HL-60/S4 treated with retinoic acid at 250 ng/mL for 4 days and 3 days (cell line): ENCODE measurements around the gene AFF1.
"Not testable (repeated sequence)": the region's sequence is repeated elsewhere in the genome, so short reads cannot be mapped to it uniquely, and the experiment has no call there.

Experiments used
- in situ Hi-C: fragments of 300-500 bp; cut with MboI; formaldehyde crosslinking; loops from 2 replicates; pipeline ENCODE4 v1.7.0; 2022; ENCODE audit warnings: low sequenced_read_pairs

The AFF1 gene

DNA sequence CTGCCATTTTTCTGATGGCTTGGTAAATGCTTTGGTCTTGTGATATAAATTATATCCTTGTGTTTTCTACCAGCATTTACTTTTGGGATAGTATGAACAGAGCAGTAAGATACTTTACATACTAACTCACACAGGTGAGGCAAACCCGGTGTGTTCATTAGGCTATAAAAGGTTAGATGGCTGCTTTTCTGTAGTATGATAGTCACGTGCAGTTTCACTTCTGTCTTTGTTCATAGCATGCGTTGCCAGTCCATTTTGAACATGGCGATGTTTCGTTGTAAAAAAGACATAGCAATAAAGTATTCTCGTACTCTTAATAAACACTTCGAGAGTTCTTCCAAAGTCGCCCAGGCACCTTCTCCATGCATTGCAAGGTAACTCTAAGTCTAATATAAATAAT lies 197.2 kb downstream of the AFF1 start:
- in situ Hi-C loops = no loop called here

DNA sequence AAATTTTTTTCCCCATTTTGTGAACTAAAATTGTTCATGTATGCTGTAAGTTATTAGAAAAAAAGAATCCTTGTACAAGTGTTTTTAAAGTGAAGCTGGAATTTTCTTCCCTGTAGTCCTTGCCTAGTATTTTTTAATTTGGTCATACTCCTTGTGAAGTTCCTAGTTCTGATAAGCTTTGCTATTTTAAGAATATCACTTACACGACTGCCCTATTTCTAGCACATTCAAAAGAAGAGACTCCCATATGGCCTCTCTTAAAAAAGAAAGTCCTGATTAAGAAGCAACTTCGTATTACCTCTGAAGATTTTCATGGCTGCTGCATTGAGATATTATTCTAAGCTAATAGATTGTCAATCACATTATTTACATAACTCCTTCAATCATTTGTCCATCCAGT lies 198.4 kb downstream of the AFF1 start:
- in situ Hi-C loops = no loop called here

GRCh38 chr4:87134122-87134521 lies 199.3 kb downstream of the AFF1 start:
- in situ Hi-C loops = no loop called here

- in situ Hi-C loops = no loop called here
Measured at GRCh38 chr4:87141428-87141827, 206.6 kb downstream of the AFF1 start.

DNA sequence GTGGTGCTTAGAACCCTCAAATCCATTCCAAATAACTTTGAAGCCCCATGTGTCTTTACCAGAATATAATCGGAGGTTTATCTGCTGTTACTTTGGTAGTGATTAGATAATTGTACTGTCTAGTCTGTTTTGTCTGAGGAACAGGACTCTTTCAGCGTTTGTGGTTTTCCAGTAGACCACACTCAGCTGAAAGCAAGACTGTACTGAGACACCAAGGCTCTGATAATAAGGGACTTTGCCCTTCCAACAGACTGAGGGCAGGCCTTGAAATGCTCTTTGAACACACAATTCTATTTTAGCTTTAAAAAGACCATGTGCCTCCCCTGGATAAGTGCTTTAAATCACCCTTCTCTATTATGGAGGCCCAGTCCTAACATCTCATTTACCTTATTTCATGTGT lies 209.5 kb downstream of the AFF1 start:
- in situ Hi-C loops = no loop called here

DNA sequence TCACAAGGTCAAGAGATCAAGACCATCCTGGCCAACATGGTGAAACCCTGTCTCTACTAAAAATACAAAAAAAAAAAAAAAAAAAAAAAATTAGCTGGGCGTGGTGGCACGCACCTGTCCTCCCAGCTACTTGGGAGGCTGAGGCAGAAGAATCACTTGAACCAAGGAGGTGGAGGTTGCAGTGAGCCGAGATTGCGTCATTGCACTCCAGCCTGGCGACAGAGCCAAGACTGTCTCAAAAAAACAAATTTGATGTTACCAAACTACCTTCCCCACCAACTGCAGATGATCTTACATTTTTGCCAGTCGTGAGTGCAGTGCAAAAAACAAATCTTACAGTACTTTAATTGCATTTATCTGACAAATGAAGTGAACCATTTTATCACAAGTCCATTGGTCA lies 211.1 kb downstream of the AFF1 start:
- in situ Hi-C loops = not testable (repeated sequence)

DNA sequence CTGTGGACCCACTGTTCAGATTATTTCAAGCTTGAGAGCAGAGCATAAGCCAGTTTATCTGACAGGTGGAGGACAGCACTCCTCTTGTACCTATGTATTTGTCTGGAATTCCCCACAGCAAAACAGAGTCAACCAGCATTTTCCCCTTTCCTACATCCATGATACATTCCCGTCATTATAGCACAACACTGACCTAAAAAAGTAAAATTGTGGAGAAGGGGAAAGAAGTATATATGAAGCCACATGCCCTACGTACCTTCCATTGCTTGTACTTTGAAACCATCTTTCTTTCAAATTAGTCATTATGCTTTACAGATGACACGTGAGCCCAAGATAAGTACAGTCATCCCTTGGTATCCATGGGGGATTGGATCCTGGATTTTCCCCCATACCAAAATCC lies 212.3 kb downstream of the AFF1 start:
- in situ Hi-C loops = no loop called here

DNA sequence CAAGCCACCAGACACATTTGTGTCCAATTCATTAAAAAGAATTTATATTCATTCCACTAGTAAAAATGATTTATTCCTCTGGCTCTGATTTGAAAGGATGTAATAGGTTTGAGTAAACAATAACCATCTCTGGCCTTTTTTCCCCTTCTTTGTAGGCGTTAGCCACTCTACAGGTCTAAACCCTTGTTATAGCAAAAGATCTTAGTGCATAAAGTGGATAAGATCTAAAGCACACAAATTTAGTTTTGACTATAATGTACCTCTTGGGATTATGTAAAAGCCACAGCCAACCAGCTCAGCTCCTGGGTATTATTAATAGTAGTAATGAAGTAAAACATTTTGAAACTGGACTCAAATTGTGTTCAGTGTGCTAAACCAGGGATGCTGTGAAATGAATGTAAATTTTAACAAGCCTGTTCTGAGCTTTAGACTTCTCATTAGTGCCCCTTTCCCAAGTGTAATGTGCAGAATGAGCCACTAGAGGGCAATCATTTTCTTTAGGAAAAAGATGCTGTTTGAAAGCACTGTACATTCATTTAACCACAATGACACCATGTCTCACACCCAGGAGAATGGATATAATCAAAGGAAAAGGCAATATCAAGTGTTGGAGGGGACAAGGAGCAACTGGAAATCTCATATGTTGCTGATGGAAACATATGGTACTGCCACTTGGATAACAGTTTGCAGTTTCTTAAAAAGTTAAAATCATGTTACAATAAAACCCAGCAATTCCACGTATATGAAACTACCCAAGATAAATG lies 215.9 kb downstream of the AFF1 start:
- in situ Hi-C loops = loop anchor here (10.0 to 25.0 kb wide), 2 partner anchors 84 to 312 kb away; no protein-coding TSS in a partner anchor

DNA sequence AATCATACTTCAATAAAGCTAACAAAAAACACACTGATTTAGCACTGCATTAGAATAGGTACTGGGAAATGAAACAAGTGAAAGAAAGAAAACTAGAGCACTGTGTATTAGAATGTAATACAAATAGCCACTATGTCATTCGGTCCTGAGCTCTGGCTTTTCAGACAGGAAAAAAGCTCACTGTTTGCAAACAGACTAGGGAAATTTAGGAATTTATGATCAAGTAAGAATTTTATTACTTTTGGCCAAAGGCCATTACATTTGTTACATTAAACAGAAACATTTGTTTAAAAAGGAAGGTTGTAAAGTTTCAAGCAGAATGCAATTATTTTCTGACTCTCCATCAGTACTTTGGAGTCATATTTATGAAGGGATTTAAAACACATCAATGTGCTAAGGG lies 216.9 kb downstream of the AFF1 start:
- in situ Hi-C loops = loop anchor here (10.0 to 25.0 kb wide), 2 partner anchors 83 to 311 kb away; no protein-coding TSS in a partner anchor

GRCh38 chr4:87152310-87153041 lies 217.7 kb downstream of the AFF1 start:
- in situ Hi-C loops = loop anchor here (10.0 to 25.0 kb wide), 2 partner anchors 82 to 310 kb away; no protein-coding TSS in a partner anchor

DNA sequence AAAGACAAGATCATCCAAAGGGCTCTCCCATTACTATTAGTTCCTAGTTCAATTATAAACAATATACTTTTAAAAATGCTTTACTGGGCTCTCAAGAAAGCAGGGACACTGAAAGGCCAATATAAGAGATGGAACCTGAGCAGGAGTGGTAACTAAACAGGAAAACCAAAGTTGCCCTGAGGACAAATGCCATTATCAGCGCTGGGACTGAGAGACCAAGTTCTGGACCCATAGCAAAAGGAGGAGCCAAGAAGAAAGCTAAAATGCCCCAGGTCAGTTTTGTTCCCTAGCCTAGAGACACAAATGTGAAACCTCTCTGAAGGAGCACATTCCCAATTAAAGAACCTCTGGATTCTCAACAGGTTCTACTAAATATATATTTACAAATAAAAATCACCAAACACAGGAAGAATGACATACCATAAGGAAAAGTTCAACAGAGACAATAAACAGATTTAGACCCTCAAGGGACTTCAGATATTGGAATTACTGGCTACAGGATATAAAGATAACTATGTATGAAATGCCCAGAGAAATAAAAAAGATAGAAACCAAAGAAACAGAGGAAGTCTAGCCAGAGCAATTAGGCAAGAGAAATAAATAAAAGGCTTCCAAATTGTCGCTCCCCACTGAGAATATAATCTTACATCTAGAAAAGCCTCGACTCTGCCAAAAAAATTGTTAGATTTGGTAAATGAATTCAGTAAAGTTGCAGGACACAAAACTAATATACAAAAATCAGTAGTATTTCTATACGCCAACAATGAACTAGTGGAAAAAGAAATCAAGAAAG lies 218.5 kb downstream of the AFF1 start:
- in situ Hi-C loops = loop anchor here (10.0 to 25.0 kb wide), 2 partner anchors 82 to 309 kb away; no protein-coding TSS in a partner anchor

- in situ Hi-C loops = loop anchor here (25.0 kb wide), 1 partner anchor 296 kb away; no protein-coding TSS in a partner anchor
Measured at GRCh38 chr4:87165892-87166291, 231.1 kb downstream of the AFF1 start.

- in situ Hi-C loops = loop anchor here (25.0 kb wide), 1 partner anchor 296 kb away; no protein-coding TSS in a partner anchor
Measured at GRCh38 chr4:87166296-87166854, 231.6 kb downstream of the AFF1 start.

- in situ Hi-C loops = loop anchor here (25.0 kb wide), 1 partner anchor 290 kb away; no protein-coding TSS in a partner anchor
Measured at GRCh38 chr4:87171944-87172343, 237.1 kb downstream of the AFF1 start.

- in situ Hi-C loops = loop anchor here (25.0 kb wide), 1 partner anchor 288 kb away; no protein-coding TSS in a partner anchor
Measured at GRCh38 chr4:87174672-87175071, 239.9 kb downstream of the AFF1 start.

GRCh38 chr4:87179751-87180150 lies 244.9 kb downstream of the AFF1 start:
- in situ Hi-C loops = no loop called here

DNA sequence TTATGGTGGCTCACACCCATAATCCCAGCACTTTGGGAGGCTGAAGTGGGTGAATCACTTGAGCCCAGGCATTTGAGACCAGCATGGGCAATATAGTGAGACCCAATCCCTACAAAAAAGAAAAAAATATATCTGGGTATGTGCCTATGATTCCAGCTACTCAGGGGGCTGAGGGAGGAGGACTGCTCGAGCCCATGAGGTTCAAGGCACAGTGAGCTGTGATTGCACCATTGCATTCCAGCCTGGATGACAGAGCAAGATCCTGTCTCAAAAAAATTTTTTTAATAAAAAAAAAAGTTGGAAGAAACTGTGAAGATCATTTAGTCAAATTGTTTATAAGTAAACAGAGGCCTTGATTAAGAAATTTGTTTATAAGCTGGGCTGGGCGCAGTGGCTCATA lies 246.0 kb downstream of the AFF1 start:
- in situ Hi-C loops = no loop called here

DNA sequence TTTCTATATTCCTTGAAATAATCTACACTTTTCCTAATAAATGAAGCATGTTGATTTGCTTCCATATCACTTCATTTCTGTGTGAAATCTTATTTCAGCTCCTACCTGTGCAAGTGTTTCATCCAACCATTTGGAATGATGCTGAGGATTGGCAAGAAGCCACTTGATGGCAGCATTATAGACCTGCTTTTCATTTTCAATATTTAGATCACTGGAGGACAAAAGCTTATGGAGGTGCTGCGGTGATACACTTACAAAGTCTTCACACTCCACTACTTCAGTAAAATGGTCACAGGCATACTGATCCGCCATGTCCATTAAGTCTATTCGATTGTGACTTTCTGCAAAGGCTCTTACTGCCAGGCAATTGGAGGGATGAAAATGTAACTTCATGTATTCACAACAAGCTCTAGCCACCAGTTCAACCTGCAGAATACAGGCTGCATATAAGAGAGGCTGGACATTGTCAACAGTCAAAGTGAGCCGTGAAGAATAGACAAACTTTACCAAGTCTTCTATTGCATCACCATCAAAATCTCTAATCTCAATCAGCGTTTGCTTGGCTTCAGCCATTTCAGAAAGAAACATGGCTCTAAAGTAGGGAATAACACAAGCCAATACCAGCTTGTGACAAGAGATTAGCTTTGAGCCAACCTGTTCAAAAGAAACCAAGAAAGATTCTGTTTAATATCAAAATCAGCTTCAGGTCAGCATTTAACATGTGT lies 250.5 kb downstream of the AFF1 start:
- in situ Hi-C loops = no loop called here

DNA sequence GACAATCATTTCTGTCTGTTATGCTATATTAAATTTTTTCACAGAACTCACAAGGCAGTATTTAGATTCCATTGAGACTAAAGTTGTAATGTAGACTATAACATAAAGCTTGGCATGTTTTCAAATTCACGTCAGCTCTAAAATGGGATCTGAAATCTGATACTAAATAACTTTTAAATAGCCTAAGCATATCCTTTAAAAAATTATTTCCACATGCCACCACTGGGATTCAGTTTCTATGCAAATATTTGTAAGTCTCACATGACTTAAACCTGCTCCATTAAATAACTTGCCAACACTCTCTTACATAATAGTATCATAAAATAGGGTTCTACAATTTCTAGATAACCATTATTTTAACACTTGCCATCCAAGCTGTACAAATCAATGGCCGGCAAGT lies 253.2 kb downstream of the AFF1 start:
- in situ Hi-C loops = no loop called here

- in situ Hi-C loops = no loop called here
Measured at GRCh38 chr4:87188932-87189331, 254.1 kb downstream of the AFF1 start.
